HCT116 (cell line): ENCODE data around the gene HOXC4. TPM values are rescaled to one million over a fixed set of nuclear protein-coding genes. Genes with fewer than 3 reads are reported as not detected.

Experiments
- ATAC-seq: fragments of 200-7000 bp; cut with Tn5 transposase; 2 replicates; pipeline ENCODE4 v1.9.1; 2020; ENCODE audit warnings: mild to moderate bottlenecking, moderate library complexity
- BruUV-seq: library from RNA; stranded (reverse); fragments of 400-500 nt; replicated peaks from 2 replicates; lab custom pipeline; 2021; lab: Mats Ljungman, UMichigan
- CTCF ChIA-PET: fragments of 300-600 bp; sonication (Branson Sonifier 250); formaldehyde crosslinking; loops from one replicate; lab custom pipeline; 2021; ENCODE audit warnings: antibody characterized with exemption; lab: Charles Lee
- POLR2A ChIA-PET: fragments of 300-600, 350-600 bp; sonication (Branson Sonifier 250); formaldehyde crosslinking; loops from one replicate; lab custom pipeline; 2021; ENCODE audit warnings: antibody characterized with exemption; lab: Charles Lee
- RAD21 ChIA-PET, 2 experiments: fragments of 300-600 bp; sonication (Branson Sonifier 250); formaldehyde crosslinking; loops; one replicate each; lab custom pipeline; 2023; ENCODE audit warnings: low total read pairs in 2 of 2; ENCODE audit not compliant: uncharacterized antibody in 2 of 2, unreplicated experiment in 2 of 2, low non-redundant PET in 1 of 2; lab: Charles Lee
- DNase-seq: peaks from one replicate; pipeline ENCODE4 v3.0.0-alpha.2; 2010; ENCODE audit warnings: low read depth, low spot score
- H2AFZ ChIP-seq: fragments of 200-600 bp; shearing (Covaris generic), sonication (generic); 2 replicates; pipeline ENCODE4 v1.6.1; 2017; ENCODE audit warnings: low read depth, mixed run types, mixed read lengths, antibody characterized with exemption, low read length; ENCODE audit not compliant: poor library complexity, severe bottlenecking
- H3K27ac ChIP-seq: 2 replicates; pipeline ENCODE4 v1.5.1; 2012; ENCODE audit warnings: low read depth, low read length
- H3K27me3 ChIP-seq: fragments of 200-600 bp; sonication (generic); 2 replicates; pipeline ENCODE4 v1.6.1; 2016; ENCODE audit warnings: mixed run types, low read length, mixed read lengths; ENCODE audit not compliant: insufficient read depth
- H3K36me3 ChIP-seq, 2 experiments: fragments of 200-500 bp in 1 of 2; fragments of 200-600 bp in 1 of 2; sonication (Bioruptor generic) in 1 of 2; sonication (generic) in 1 of 2; 2 replicates each; pipeline versions ENCODE4 v1.5.1 to v1.6.1; 2014 to 2016; ENCODE audit warnings: low read length in 2 of 2, inconsistent platforms in 1 of 2, mixed read lengths in 1 of 2, mixed run types in 1 of 2; ENCODE audit not compliant: insufficient read depth in 2 of 2, control insufficient read depth in 1 of 2
- H3K4me1 ChIP-seq, 2 experiments: fragments of 200-600 bp in 1 of 2; sonication (generic) in 1 of 2; 2 replicates each; pipeline versions ENCODE4 v1.5.1 to v1.6.1; 2012 to 2017; ENCODE audit warnings: low read length in 2 of 2, inconsistent platforms in 1 of 2, mild to moderate bottlenecking in 1 of 2, mixed read lengths in 1 of 2, mixed run types in 1 of 2, moderate library complexity in 1 of 2; ENCODE audit not compliant: insufficient read depth in 2 of 2, control insufficient read depth in 1 of 2
- H3K4me2 ChIP-seq: fragments of 200-600 bp; sonication (generic); 2 replicates; pipeline ENCODE4 v1.6.1; 2017; ENCODE audit warnings: mixed run types, low read length, mixed read lengths
- H3K4me3 ChIP-seq, 2 experiments: fragments of 200-600 bp in 1 of 2; sonication (generic) in 1 of 2; replicated peaks in 1 of 2; 2 replicates each; pipeline ENCODE4 v1.5.1; 2011 to 2016; ENCODE audit warnings: low read length in 2 of 2, control low read depth in 1 of 2, low read depth in 1 of 2, mild to moderate bottlenecking in 1 of 2, mixed read lengths in 1 of 2, mixed run types in 1 of 2
- H3K79me2 ChIP-seq: fragments of 200-600 bp; sonication (generic); 2 replicates; pipeline ENCODE4 v1.6.1; 2017; ENCODE audit warnings: mild to moderate bottlenecking, mixed run types, low read length, moderate library complexity, mixed read lengths; ENCODE audit not compliant: insufficient read depth
- H3K9ac ChIP-seq: fragments of 200-600 bp; sonication (generic); 2 replicates; pipeline ENCODE4 v1.6.1; 2016; ENCODE audit warnings: low read length, mixed read lengths
- H3K9me2 ChIP-seq: fragments of 200-600 bp; sonication (generic), shearing (Covaris generic); 2 replicates; pipeline ENCODE4 v1.6.1; 2017; ENCODE audit warnings: mixed run types, mild to moderate bottlenecking, moderate library complexity; ENCODE audit not compliant: insufficient read depth
- H3K9me3 ChIP-seq, 2 experiments: fragments of 200-500 bp in 1 of 2; fragments of 200-600 bp in 1 of 2; sonication (Bioruptor generic) in 1 of 2; sonication (generic) in 1 of 2; 2 replicates each; pipeline ENCODE4 v1.6.1; 2014 to 2017; ENCODE audit warnings: low read length in 2 of 2, mixed read lengths in 2 of 2, inconsistent platforms in 1 of 2, low read depth in 1 of 2, mild to moderate bottlenecking in 1 of 2, mixed run types in 1 of 2, moderate library complexity in 1 of 2; ENCODE audit not compliant: control insufficient read depth in 1 of 2, insufficient read depth in 1 of 2
- H4K20me1 ChIP-seq: fragments of 200-600 bp; sonication (generic), shearing (Covaris generic); 2 replicates; pipeline ENCODE4 v1.6.1; 2017; ENCODE audit warnings: mixed run types, mild to moderate bottlenecking, moderate library complexity; ENCODE audit not compliant: insufficient read depth
- CEBPB ChIP-seq: IDR thresholded peaks from 2 replicates; pipeline ENCODE4 v1.6.1; 2012; ENCODE audit warnings: low read depth
- CTCF ChIP-seq, 3 experiments: fragments of 200-600 bp in 1 of 3; sonication (generic) in 1 of 3; IDR thresholded peaks in 2 of 3; conservative IDR thresholded peaks in 1 of 3; 2 replicates each; pipeline ENCODE4 v1.5.1; 2012 to 2017; ENCODE audit warnings: low read depth in 2 of 3, low read length in 2 of 3, antibody characterized with exemption in 1 of 3, borderline replicate concordance in 1 of 3, control low read depth in 1 of 3, mild to moderate bottlenecking in 1 of 3, mixed read lengths in 1 of 3, mixed run types in 1 of 3, moderate library complexity in 1 of 3; ENCODE audit not compliant: insufficient read depth in 1 of 3
- EGR1 ChIP-seq: IDR thresholded peaks from 2 replicates; pipeline ENCODE4 v1.6.1; 2012; ENCODE audit warnings: low read depth
- ELF1 ChIP-seq: IDR thresholded peaks from 2 replicates; pipeline ENCODE4 v1.6.1; 2012; ENCODE audit warnings: low read depth, borderline replicate concordance
- EZH2 ChIP-seq: fragments of 200-600 bp; sonication (generic); IDR thresholded peaks from 2 replicates; pipeline ENCODE4 v1.6.1; 2017; ENCODE audit warnings: antibody characterized with exemption, mixed run types
- FOSL1 ChIP-seq: IDR thresholded peaks from 2 replicates; pipeline ENCODE4 v1.6.1; 2012; ENCODE audit warnings: low read depth
- JUND ChIP-seq: IDR thresholded peaks from 2 replicates; pipeline ENCODE4 v1.6.1; 2012
- POLR2A ChIP-seq: IDR thresholded peaks from 2 replicates; pipeline ENCODE4 v1.7.0; 2011; ENCODE audit warnings: borderline replicate concordance; ENCODE audit not compliant: insufficient read depth, insufficient read length; ENCODE audit errors: extremely low read depth
- POLR2AphosphoS5 ChIP-seq: IDR thresholded peaks from 2 replicates; pipeline ENCODE4 v1.6.1; 2011; ENCODE audit warnings: mild to moderate bottlenecking, low read depth, low read length, moderate library complexity
- RAD21 ChIP-seq: IDR thresholded peaks from 2 replicates; pipeline ENCODE4 v1.6.1; 2012; ENCODE audit warnings: low read depth, mild to moderate bottlenecking
- SIN3A ChIP-seq: IDR thresholded peaks from 2 replicates; pipeline ENCODE4 v1.6.1; 2012; ENCODE audit warnings: low read depth
- SP1 ChIP-seq: IDR thresholded peaks from 2 replicates; pipeline ENCODE4 v1.6.1; 2012; ENCODE audit warnings: low read depth
- SRF ChIP-seq: IDR thresholded peaks from 2 replicates; pipeline ENCODE4 v1.6.1; 2012; ENCODE audit warnings: low read depth
- TCF7L2 ChIP-seq: IDR thresholded peaks from 2 replicates; pipeline ENCODE4 v1.7.0; 2011; ENCODE audit warnings: borderline replicate concordance, inconsistent platforms; ENCODE audit not compliant: insufficient read depth, insufficient read length; ENCODE audit errors: extremely low read depth
- YY1 ChIP-seq: IDR thresholded peaks from 2 replicates; pipeline ENCODE4 v1.6.1; 2011; ENCODE audit warnings: low read length, low read depth, moderate library complexity, mild to moderate bottlenecking; ENCODE audit not compliant: insufficient replicate concordance; ENCODE audit errors: extremely low read depth
- ZBTB33 ChIP-seq: IDR thresholded peaks from 2 replicates; pipeline ENCODE4 v1.6.1; 2011; ENCODE audit warnings: mild to moderate bottlenecking, low read length, moderate library complexity; ENCODE audit not compliant: insufficient replicate concordance; ENCODE audit errors: extremely low read depth
- ZFX ChIP-seq: fragments of 450-650 bp; IDR thresholded peaks from 2 replicates; pipeline ENCODE4 v1.6.1; 2017
- ZNF274 ChIP-seq: fragments of 200-500 bp; sonication (Bioruptor generic); IDR thresholded peaks from 2 replicates; pipeline ENCODE4 v1.6.1; 2014; ENCODE audit warnings: mild to moderate bottlenecking, low read depth, low read length, inconsistent platforms
- intact Hi-C: fragments of 100-400 bp; cut with micrococcal nuclease; formaldehyde crosslinking; loops from 2 replicates; pipeline ENCODE4 v1.10.0; 2022
- total RNA-seq: library from RNA; stranded (reverse); gene quantifications from one replicate; pipeline ENCODE4 v1.2.1, GENCODE V29; 2021; ENCODE audit not compliant: unreplicated experiment
- TF ChIP-seq, protein P1 (sequence below): IDR thresholded peaks from 2 replicates; pipeline ENCODE4 v1.6.1; 2012

Gene HOXC4
- total RNA-seq, 1 experiment from 2014 or later: 1.5 TPM

- RAD21 ChIA-PET: no interaction called here
- H3K9me3 ChIP-seq: no peaks in the 10 kb centered on the region
- intact Hi-C loops: no loop called here
Observed at GRCh38 chr12:54074308-54074707, 20.7 kb downstream of the HOXC4 start.

DNA sequence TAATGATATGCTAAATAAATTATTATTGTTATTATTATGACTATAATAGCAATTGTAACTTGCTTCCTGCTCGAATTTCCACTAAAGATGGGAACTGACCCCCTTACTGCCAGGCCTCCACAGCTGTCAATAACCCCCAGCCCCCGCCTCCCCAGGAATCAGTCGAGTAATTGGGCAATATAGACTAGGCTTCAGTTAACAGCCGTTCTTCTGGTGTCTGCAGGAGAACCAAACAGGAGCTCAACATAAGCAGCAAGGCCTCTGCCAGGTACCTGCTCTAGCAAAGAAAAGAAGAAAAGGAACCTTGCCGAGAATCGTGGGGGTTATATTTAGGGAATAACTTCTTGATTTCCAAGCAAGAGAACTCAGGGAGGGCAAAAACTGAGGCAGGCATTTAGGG is 21.8 kb downstream of the HOXC4 start:
- POLR2A ChIA-PET: no interaction called here
- Histone ChIP-seq H3K4me1 (no peaks in the 10 kb centered on the region), H3K36me3 (no peaks in the 10 kb centered on the region), H3K4me3 (no peak overlapping the region), H2AFZ (no peak overlapping the region), H3K27ac (no peak overlapping the region), H3K9me2 (no peaks in the 10 kb centered on the region), H3K9me3 (no peaks in the 10 kb centered on the region), H3K79me2 (no peaks in the 10 kb centered on the region), H3K4me2 (no peak overlapping the region), H3K9ac (no peak overlapping the region), H3K27me3 (no peaks in the 10 kb centered on the region), H4K20me1 (no peaks in the 10 kb centered on the region)
- DNase-seq: no peak
- CTCF ChIA-PET: no interaction called here
- no TSS peak for BruUV-seq
- ATAC-seq: no peak
- intact Hi-C loops: no loop called here
- RAD21 ChIA-PET: no interaction called here
- TF ChIP-seq RAD21 (no peak), ELF1 (no peak), CTCF (IDR thresholded peaks at IDR 0.05 in 2 of 3, conservative IDR thresholded peaks at IDR 0.05 in 1 of 3; ENCODE audit: borderline replicate concordance in 1 of 3, insufficient read depth in 1 of 3, low read depth in 2 of 3, low read length in 2 of 3) (no peak), JUND (no peak), TCF7L2 (no peak), POLR2A (no peak), ZBTB33 (no peak), FOSL1 (no peak), SIN3A (no peak), SRF (no peak), CEBPB (no peak), EZH2 (no peak), EGR1 (no peak), ZNF274 (no peak), ZFX (no peak), SP1 (no peak), POLR2AphosphoS5 (no peak), YY1 (no peak)
- TF ChIP-seq, protein P1, sequence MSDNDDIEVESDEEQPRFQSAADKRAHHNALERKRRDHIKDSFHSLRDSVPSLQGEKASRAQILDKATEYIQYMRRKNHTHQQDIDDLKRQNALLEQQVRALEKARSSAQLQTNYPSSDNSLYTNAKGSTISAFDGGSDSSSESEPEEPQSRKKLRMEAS: no peak

More at GRCh38 chr12:54074308-54074707, 20.7 kb downstream of the HOXC4 start:
- no peaks in the 10 kb centered on the region for H4K20me1 ChIP-seq
- H3K27ac ChIP-seq: no peak overlapping the region
- no peak overlapping the region for H3K4me2 ChIP-seq
- BruUV-seq: no TSS peak
- ChIA-PET POLR2A (no interaction called here), CTCF (no interaction called here)
- no peaks in the 10 kb centered on the region for H3K36me3 ChIP-seq
- H3K27me3 ChIP-seq: no peaks in the 10 kb centered on the region
- DNase-seq: no peak
- no peak overlapping the region for H2AFZ ChIP-seq
- H3K4me3 ChIP-seq: no peak overlapping the region
- no peaks in the 10 kb centered on the region for H3K79me2 ChIP-seq
- no peak overlapping the region for H3K9ac ChIP-seq
- TF ChIP-seq ZFX (no peak), FOSL1 (no peak), POLR2AphosphoS5 (no peak)
- no peaks in the 10 kb centered on the region for H3K4me1 ChIP-seq
- no peak for ATAC-seq
- no peaks in the 10 kb centered on the region for H3K9me2 ChIP-seq
